ENCODE data around the gene PICK1.

PICK1 gene

DNA sequence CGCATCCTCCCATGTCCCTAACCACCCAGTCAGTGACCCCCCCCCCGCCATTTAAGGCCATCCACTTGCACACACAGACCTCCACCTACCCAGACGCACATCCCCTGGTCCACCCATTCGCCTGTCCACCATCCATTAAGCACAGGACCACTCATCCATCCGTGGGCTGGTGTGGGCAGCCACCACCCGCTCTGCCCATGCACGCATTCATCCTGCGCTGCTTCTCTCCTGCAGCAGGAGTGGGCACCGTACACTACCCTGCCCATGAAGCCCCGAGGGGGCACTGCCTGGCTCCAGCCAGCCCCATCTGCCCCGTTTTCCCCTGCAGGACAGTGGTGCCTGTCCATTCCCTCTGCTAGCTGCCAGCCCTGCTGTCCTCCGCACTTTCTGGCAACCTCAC, 30.7 kb downstream of the PICK1 start:
- DNase-seq (ENCODE audit: low spot score) = no peak

- DNase-seq (ENCODE audit: low spot score) = no peak
Observed at GRCh38 chr22:38088629-38089473, 31.6 kb downstream of the PICK1 start.

DNA sequence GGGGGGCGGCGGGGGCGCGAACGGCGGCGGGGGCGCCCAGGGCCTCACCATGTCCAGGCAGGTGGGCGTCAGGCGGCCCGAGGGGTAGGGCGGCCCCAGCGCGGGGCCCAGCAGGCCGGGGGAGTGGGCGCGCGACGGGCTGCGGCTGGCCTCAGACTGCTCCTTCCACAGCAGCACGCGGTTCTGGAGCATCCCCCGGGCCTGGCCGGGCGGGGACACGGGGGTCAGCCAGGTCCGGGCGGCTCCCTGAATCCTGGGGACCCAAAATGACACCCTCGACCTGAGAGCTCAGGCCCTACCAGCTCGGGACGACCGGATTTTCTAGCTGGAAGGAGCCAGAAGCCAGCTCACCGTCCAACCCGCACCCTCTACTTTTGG, 32.3 kb downstream of the PICK1 start:
- DNase-seq (ENCODE audit: low spot score) = no peak

GRCh38 chr22:38097058-38097457, 39.9 kb downstream of the PICK1 start:
- no peak for DNase-seq (ENCODE audit: low spot score)

DNA sequence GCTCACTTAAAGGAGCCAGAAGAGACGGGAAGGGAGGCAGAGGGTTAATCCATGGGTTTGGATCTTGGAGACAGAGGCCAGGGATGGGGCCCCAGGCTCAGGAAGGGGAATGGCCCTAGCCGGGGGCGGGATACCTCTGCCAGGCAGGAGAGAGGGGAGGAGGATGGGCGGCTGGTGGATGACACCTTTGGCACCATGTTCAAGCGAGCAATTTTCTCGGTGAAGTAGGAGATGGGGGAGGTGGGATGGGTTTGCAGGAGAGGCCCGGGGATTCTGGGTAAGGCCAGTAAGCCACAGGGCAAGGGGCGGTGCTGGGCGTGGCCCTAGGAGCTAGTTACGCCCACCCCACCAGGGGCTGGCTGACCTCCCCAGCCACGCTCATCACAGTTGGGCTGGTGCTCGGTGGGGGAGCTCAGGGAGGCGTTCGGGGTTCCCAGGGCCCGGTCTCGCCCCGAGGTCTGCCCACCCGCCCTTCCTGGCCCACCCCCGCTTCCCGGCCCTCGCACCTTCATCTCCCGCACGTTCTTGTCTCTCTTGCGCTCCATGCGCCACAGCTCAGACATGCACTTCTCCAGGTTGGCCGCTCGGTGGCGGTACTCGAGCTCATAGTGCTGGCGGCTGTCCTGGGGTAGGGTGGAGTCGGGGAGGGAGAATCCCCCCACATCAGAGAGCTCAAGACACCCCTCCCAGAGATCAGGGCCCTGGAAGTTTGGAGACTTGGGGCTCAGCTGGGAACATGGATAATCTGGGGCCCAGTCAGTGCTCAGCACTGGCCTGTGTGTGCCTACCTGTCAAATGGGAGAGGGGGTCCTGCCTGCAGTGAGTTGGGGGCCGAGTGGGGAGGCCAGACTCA, 40.6 kb downstream of the PICK1 start:
- peak; percentile 35 for DNase-seq (ENCODE audit: low spot score)

DNA sequence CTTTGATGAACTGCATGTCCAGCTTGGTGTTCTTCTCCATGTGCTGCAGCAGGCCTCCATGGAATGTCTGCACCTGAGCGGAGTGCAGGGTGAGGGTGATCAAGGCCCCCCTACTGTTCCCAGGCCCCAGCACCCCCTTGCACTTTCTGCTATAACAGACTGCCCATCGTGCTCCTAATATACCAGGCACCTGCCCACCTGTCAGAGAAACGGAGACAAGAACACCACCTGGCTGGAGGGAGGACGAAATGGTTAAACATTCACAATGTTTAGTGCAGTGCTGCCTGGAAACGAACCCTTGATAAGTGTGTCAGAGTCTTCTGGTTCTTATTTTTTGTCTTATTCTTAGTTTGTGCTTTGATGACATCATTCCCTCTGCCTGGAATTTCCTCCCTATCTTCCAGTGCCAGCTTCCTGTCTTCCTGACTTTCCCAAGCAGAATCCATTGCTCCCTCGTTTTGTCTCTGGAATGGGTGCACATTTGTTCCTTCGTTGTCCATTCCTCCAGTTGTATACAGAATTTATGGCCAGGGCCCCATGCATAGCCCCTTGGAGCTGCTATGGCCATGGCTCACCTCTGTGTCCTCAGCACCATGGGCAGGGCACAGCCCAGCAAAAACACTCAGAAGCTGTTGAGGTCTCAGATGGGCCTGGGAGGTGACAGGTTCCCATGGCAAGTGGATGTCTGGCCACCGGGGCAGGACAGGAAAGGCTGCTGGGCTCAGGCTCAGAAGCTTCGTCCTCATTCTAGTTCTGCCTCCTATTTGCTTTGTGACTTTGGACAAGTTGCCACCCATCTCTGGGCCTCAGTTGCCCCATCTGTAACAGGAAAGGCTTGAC, 41.4 kb downstream of the PICK1 start:
- no peak for DNase-seq (ENCODE audit: low spot score)

DNA sequence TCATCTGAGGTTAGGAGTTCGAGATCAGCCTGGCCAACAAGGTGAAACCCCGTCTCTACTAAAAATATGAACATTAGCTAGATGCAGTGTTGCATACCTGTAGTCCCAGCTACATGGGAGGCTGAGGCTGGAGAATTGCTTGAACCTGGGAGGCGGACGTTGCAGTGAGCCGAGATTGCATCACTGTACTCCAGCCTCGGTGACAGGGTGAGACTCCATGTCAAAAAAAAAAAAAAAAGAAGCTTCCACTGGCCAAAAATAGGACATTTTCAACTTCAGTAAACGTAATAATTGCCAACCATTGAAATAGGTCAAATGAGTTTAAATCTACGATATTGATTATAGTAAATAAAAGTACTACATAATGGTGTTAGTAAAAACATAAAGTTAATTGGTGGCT, 46.4 kb downstream of the PICK1 start:
- DNase-seq (ENCODE audit: low spot score) = no peak

GRCh38 chr22:38104084-38104483, 46.9 kb downstream of the PICK1 start:
- peak; percentile 45 for DNase-seq (ENCODE audit: low spot score)

GRCh38 chr22:38106814-38107578, 49.8 kb downstream of the PICK1 start:
- DNase-seq (ENCODE audit: low spot score) = no peak

DNA sequence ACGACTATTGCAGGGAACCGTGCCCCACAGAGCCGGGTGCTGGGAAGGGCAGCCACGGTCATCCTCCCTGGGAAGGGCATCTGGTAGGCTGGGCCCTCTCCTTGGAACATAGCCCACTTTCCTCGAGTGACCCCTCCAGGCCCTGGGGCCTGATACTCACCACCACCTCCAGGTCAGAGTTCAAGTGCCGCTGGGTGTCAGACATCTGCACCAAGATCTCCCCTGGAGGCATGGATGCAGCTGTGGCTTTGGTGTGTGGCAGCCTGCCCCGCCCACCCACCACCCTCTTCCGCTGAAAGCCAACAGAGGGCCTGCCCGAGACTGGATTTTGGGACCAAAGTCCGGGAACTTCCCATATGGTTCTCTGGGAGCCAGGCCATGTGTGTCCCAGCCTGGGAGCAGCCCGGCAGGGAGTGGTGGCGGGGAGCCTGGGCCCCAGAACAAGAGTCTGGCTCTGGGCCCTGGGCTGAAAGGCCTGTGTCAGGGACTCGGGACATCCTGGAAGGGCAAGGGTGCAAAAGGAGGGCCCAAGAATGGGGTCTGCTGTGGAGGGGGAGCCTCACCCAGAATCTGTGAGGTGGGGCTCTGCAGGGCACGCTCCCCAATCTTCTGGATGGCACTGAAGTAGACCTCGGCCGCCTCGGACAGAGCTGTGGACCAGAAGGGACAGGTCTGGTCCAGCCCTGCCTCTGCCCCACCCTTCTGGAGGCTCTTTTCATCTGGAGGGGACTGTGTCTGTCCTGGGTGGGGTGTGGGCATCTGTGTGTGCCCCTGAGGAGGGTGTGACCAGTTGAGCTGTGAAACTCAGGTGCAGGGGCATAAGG, 50.7 kb downstream of the PICK1 start:
- DNase-seq (ENCODE audit: low spot score) = peak; percentile 37

- DNase-seq (ENCODE audit: low spot score) = no peak
Observed at GRCh38 chr22:38108561-38109319, 51.5 kb downstream of the PICK1 start.

GRCh38 chr22:38109371-38110001, 52.3 kb downstream of the PICK1 start:
- DNase-seq (ENCODE audit: low spot score) = no peak

DNA sequence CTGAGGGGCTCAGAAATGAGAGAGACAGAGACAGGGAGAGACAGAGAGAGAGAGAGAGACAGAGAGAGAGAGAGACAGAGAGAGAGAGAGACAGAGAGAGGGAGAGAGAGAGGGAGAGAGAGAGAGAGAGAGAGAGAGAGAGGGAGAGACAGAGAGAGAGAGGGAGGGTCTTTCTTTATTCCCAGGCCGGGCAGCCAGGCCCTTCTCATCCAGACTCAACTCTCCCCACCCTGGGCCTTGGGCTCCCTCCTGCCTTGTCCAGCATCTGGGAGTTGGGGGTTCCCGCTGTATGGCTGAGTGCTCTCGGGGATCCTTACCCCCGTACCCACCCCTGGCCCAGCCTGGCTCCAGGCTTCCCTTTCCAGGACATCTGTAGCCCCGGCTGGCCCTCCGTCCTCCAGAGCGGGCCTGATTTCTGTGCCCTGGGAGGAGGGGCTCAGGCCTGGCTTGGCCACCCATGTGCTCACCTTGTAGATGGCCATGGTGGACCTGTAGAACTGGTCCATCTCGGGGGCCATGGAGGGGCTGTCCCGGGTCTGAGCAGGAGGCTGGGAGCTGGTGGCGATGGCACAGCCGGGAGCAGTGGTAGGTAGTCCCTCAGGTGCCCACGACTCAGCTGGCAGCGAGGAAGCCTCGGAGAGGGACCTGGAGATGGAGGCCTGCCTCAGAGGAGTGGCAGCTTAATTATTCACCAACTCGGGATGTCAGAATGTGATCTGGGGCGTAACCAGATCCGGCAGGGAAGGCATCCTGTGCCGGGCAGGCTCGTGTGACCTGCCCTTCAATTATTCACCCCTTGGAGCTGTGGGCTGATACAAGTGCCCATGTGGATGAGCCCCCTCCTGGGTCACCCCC, 53.0 kb downstream of the PICK1 start, which contains the start of gene BAIAP2L2:
BAIAP2L2 (minus strand) TSS at position 677 of the 855 bp plus-strand sequence; CDS start at position 518, 159 bp downstream.
- DNase-seq (ENCODE audit: low spot score) = no peak

GRCh38 chr22:38110863-38111852, 54.0 kb downstream of the PICK1 start:
- no peak for DNase-seq (ENCODE audit: low spot score)

DNA sequence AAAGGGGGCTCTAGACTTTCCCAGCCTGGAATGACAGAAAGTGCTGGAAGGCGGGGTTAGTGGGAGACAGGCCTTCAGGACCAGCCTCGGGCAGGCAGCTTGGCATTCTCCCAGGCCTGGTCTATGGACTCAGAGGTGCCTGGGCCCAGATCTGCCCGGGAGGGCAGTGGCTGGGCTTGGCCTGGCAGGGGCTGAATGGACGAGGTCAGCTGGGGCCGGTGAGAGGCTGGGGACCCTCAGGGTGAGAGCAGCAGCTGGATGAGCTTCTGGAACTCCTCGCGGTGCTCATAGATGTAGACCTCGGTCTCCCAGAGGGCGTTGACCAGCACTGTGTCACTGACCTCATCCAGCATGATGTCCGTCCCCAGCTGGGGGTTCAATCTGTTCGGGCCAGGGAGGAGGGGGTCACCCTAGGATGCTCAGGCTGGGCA, 54.7 kb downstream of the PICK1 start:
- no peak for DNase-seq (ENCODE audit: low spot score)

GRCh38 chr22:38112381-38112780, 55.2 kb downstream of the PICK1 start:
- no peak for DNase-seq (ENCODE audit: low spot score)

All from cerebellar cortex (tissue), 1 donor.